H9 (cell line): Measurements from ENCODE around the gene XDH. TPM values are rescaled to one million over a fixed set of nuclear protein-coding genes. Genes with fewer than 3 reads are reported as not detected.

ENCODE experiments used
- DNase-seq: peaks from one replicate; pipeline ENCODE4 v3.0.0-alpha.2; 2017
- H2AFZ ChIP-seq: one replicate; pipeline ENCODE4 v1.6.1; 2013; ENCODE audit warnings: mild to moderate bottlenecking, low read length, control low read depth, moderate library complexity
- H2AK5ac ChIP-seq: 2 replicates; pipeline ENCODE4 v1.6.1; 2013; ENCODE audit warnings: low read length, control low read depth, mixed read lengths; ENCODE audit not compliant: insufficient read length
- H2BK120ac ChIP-seq: one replicate; pipeline ENCODE4 v1.6.1; 2013; ENCODE audit warnings: low read depth, mild to moderate bottlenecking, low read length, control low read depth, inconsistent platforms; ENCODE audit not compliant: poor library complexity, severe bottlenecking
- H2BK12ac ChIP-seq: 2 replicates; pipeline ENCODE4 v1.6.1; 2013; ENCODE audit warnings: low read length, control low read depth, mixed read lengths, low read depth; ENCODE audit not compliant: insufficient read length
- H2BK15ac ChIP-seq: 2 replicates; pipeline ENCODE4 v1.6.1; 2013; ENCODE audit warnings: low read depth, low read length, control low read depth
- H2BK20ac ChIP-seq: one replicate; pipeline ENCODE4 v1.6.1; 2013; ENCODE audit warnings: low read depth, mild to moderate bottlenecking, low read length, control low read depth, inconsistent platforms; ENCODE audit not compliant: poor library complexity, severe bottlenecking
- H2BK5ac ChIP-seq: 2 replicates; pipeline ENCODE4 v1.6.1; 2013; ENCODE audit warnings: low read length, control low read depth, mixed read lengths; ENCODE audit not compliant: insufficient read length
- H3K14ac ChIP-seq: 2 replicates; pipeline ENCODE4 v1.6.1; 2013; ENCODE audit warnings: low read length, control low read depth; ENCODE audit not compliant: insufficient read depth
- H3K18ac ChIP-seq: 2 replicates; pipeline ENCODE4 v1.6.1; 2013; ENCODE audit warnings: low read depth, mild to moderate bottlenecking, mixed read lengths, low read length, control low read depth; ENCODE audit not compliant: insufficient read length
- H3K23ac ChIP-seq: 2 replicates; pipeline ENCODE4 v1.6.1; 2013; ENCODE audit warnings: low read length, control low read depth, mixed read lengths, low read depth; ENCODE audit not compliant: insufficient read length
- H3K23me2 ChIP-seq: 2 replicates; pipeline ENCODE4 v1.6.1; 2013; ENCODE audit warnings: low read depth, mild to moderate bottlenecking, mixed read lengths, low read length, control low read depth; ENCODE audit not compliant: insufficient read length, poor library complexity, severe bottlenecking
- H3K27ac ChIP-seq: 2 replicates; pipeline ENCODE4 v1.5.1; 2013; ENCODE audit warnings: low read length, control low read depth, mixed read lengths, low read depth; ENCODE audit not compliant: insufficient read length
- H3K27me3 ChIP-seq: 2 replicates; pipeline ENCODE4 v1.6.1; 2013; ENCODE audit warnings: low read length, control low read depth, inconsistent platforms; ENCODE audit not compliant: insufficient read depth
- H3K4ac ChIP-seq: 2 replicates; pipeline ENCODE4 v1.6.1; 2013; ENCODE audit warnings: low read depth, mild to moderate bottlenecking, control low read depth, inconsistent platforms, low read length, moderate library complexity
- H3K4me1 ChIP-seq: 2 replicates; pipeline ENCODE4 v1.6.1; 2013; ENCODE audit warnings: low read length, control low read depth, inconsistent platforms; ENCODE audit not compliant: insufficient read depth
- H3K4me2 ChIP-seq: 2 replicates; pipeline ENCODE4 v1.6.1; 2013; ENCODE audit warnings: low read length, control low read depth, mixed read lengths; ENCODE audit not compliant: insufficient read length, insufficient read depth
- H3K56ac ChIP-seq: 2 replicates; pipeline ENCODE4 v1.6.1; 2013; ENCODE audit warnings: low read depth, mild to moderate bottlenecking, mixed read lengths, low read length, control low read depth; ENCODE audit not compliant: insufficient read length
- H3K79me1 ChIP-seq: 2 replicates; pipeline ENCODE4 v1.6.1; 2013; ENCODE audit warnings: low read depth, mild to moderate bottlenecking, moderate library complexity, low read length, control low read depth, inconsistent platforms; ENCODE audit not compliant: insufficient read depth, poor library complexity, severe bottlenecking
- H3K79me2 ChIP-seq: 2 replicates; pipeline ENCODE4 v1.6.1; 2013; ENCODE audit warnings: low read length, control low read depth, inconsistent platforms; ENCODE audit not compliant: insufficient read depth
- H3K9ac ChIP-seq: 2 replicates; pipeline ENCODE4 v1.6.1; 2013; ENCODE audit warnings: low read length, control low read depth, mixed read lengths; ENCODE audit not compliant: insufficient read length; ENCODE audit errors: extremely low read depth
- H3K9me3 ChIP-seq: one replicate; pipeline ENCODE4 v1.6.1; 2013; ENCODE audit warnings: low read depth, low read length, inconsistent platforms; ENCODE audit not compliant: control insufficient read depth
- H3T11ph ChIP-seq: one replicate; pipeline ENCODE4 v1.6.1; 2013; ENCODE audit warnings: mild to moderate bottlenecking, low read length, control low read depth, inconsistent platforms
- H4K20me1 ChIP-seq: one replicate; pipeline ENCODE4 v1.6.1; 2013; ENCODE audit not compliant: control insufficient read depth, insufficient read length, insufficient read depth
- H4K5ac ChIP-seq: 2 replicates; pipeline ENCODE4 v1.6.1; 2013; ENCODE audit warnings: low read depth, mild to moderate bottlenecking, mixed read lengths, low read length, control low read depth; ENCODE audit not compliant: insufficient read length
- H4K8ac ChIP-seq: replicated peaks from 2 replicates; pipeline ENCODE4 v1.6.1; 2013; ENCODE audit warnings: low read length, control low read depth, mixed read lengths, low read depth; ENCODE audit not compliant: insufficient read length
- H4K91ac ChIP-seq: 2 replicates; pipeline ENCODE4 v1.6.1; 2013; ENCODE audit warnings: low read depth, mild to moderate bottlenecking, moderate library complexity, mixed read lengths, low read length, control low read depth; ENCODE audit not compliant: insufficient read length
- H3K27ac Mint-ChIP-seq, 3 experiments: 2 replicates in 2 of 3; 3 replicates in 1 of 3; pipeline ENCODE4 v1.8.0; 2020 to 2021; ENCODE audit warnings: mixed read lengths in 3 of 3, mild to moderate bottlenecking in 1 of 3, moderate library complexity in 1 of 3
- H3K27me3 Mint-ChIP-seq: 2 replicates; pipeline ENCODE4 v1.8.0; 2021; ENCODE audit warnings: low read depth, mild to moderate bottlenecking, moderate library complexity, mixed read lengths
- H3K36me3 Mint-ChIP-seq, 3 experiments: 2 replicates in 2 of 3; 3 replicates in 1 of 3; pipeline ENCODE4 v1.8.0; 2020 to 2021; ENCODE audit warnings: low read depth in 3 of 3, mixed read lengths in 3 of 3; ENCODE audit not compliant: insufficient read depth in 1 of 3
- H3K4me1 Mint-ChIP-seq, 2 experiments: 2 replicates each; pipeline ENCODE4 v1.8.0; 2020; ENCODE audit warnings: mixed read lengths in 2 of 2
- H3K4me3 Mint-ChIP-seq, 2 experiments: 2 replicates in 1 of 2; 3 replicates in 1 of 2; pipeline ENCODE4 v1.8.0; 2020 to 2021; ENCODE audit warnings: mild to moderate bottlenecking in 2 of 2, mixed read lengths in 2 of 2, moderate library complexity in 1 of 2
- H3K9me3 Mint-ChIP-seq, 2 experiments: 2 replicates in 1 of 2; 3 replicates in 1 of 2; pipeline ENCODE4 v1.8.0; 2020; ENCODE audit warnings: mild to moderate bottlenecking in 2 of 2, mixed read lengths in 2 of 2, moderate library complexity in 1 of 2
- CTCF ChIP-seq: fragments of 200-600 bp; sonication (generic); conservative IDR thresholded peaks from 3 replicates; pipeline ENCODE4 v1.8.0; 2021; ENCODE audit warnings: antibody characterized with exemption, mild to moderate bottlenecking
- WGBS: extraction: QIAGEN DNeasy Blood & Tissue Kit; methylation state at CpG from one replicate; pipeline ENCODE4 v1.1.7; 2013; ENCODE audit warnings: missing lambda C conversion rate, low lambda C conversion rate, mixed read lengths; ENCODE audit not compliant: insufficient read length; ENCODE audit errors: extremely low coverage; 5-methylcytosine and 5-hydroxymethylcytosine counted together
- total RNA-seq: library from RNA; stranded (reverse); gene quantifications from 2 replicates; pipeline ENCODE4 v1.2.1, GENCODE V29; 2021

XDH gene
- total RNA-seq, 1 experiment from 2014 or later, result 1.4 TPM

- Histone ChIP-seq H2BK120ac (no peak overlapping the region), H2BK12ac (no peak overlapping the region), H3T11ph (no peak overlapping the region), H3K9me3 (no peaks in the 10 kb centered on the region), H3K14ac (no peak overlapping the region), H4K20me1 (no peaks in the 10 kb centered on the region), H3K4ac (no peak overlapping the region), H4K91ac (no peak overlapping the region), H3K56ac (no peak overlapping the region), H2BK20ac (no peak overlapping the region), H2AK5ac (no peak overlapping the region), H3K27me3 (no peaks in the 10 kb centered on the region), H3K9ac (no peak overlapping the region), H3K4me2 (no peak overlapping the region), H4K8ac (no peak overlapping the region), H2BK15ac (no peak overlapping the region), H3K4me1 (no peaks in the 10 kb centered on the region), H3K79me1 (no peaks in the 10 kb centered on the region), H3K23me2 (no peaks in the 10 kb centered on the region), H3K79me2 (no peaks in the 10 kb centered on the region), H3K23ac (no peak overlapping the region), H4K5ac (no peak overlapping the region), H3K27ac (no peak overlapping the region), H3K18ac (no peak overlapping the region), H2BK5ac (no peak overlapping the region), H2AFZ (no peak overlapping the region)
- TF ChIP-seq CTCF, result no peak
- peaks cover 9 to 14% of the 10 kb centered on the region in 2 experiments for H3K4me1 Mint-ChIP-seq
- H3K27me3 Mint-ChIP-seq, result no peaks in the 10 kb centered on the region
- no peaks in the 10 kb centered on the region for H3K9me3 Mint-ChIP-seq
- no peak overlapping the region for H3K4me3 Mint-ChIP-seq
- no CpG with 5 or more reads among the region's 6 CpGs for WGBS
- DNase-seq, result no peak
- no peaks in the 10 kb centered on the region for H3K36me3 Mint-ChIP-seq
- 0 out of 7 replicates have a peak overlapping the region, but pooled peaks of 1 of the 3 experiments have one; percentile 15 for H3K27ac Mint-ChIP-seq
Observed at GRCh38 chr2:31319406-31320175, 95.0 kb downstream of the XDH start.
